HepG2 (cell line): ENCODE data around the gene PIGBOS1. TPM values are rescaled to one million over a fixed set of nuclear protein-coding genes. Genes with fewer than 3 reads are reported as not detected.

Experiments used
- ATAC-seq: fragments of 200-7000 bp; cut with Tn5 transposase; 3 replicates; pipeline ENCODE4 v1.9.1; 2020; ENCODE audit warnings: mild to moderate bottlenecking, moderate library complexity
- BruUV-seq: library from RNA; stranded (reverse); fragments of 400-500 nt; replicated peaks from 2 replicates; lab custom pipeline; 2021; lab: Mats Ljungman, UMichigan
- CTCF ChIA-PET: fragments of 300-600 bp; formaldehyde crosslinking; extraction: SDS; loops from one replicate; lab custom pipeline; 2021; ENCODE audit warnings: low total read pairs, inconsistent platforms, low intra/inter-chr PET ratio; lab: Yijun Ruan, JAX
- POLR2A ChIA-PET: fragments of 350-600 bp; sonication (Branson Sonifier 250); formaldehyde crosslinking; loops from one replicate; lab custom pipeline; 2020; ENCODE audit warnings: antibody characterized with exemption, inconsistent platforms; lab: Yijun Ruan, JAX
- DNase-seq: peaks from one replicate; pipeline ENCODE4 v3.0.0-alpha.2; 2015; ENCODE audit warnings: low spot score
- FAIRE-seq: peaks from 3 replicates; lab custom pipeline; 2011; peaks lifted over from hg19 to GRCh38; lab: Jason Lieb, UNC
- H2AFZ ChIP-seq: one replicate; pipeline ENCODE4 v1.6.1; 2011; ENCODE audit warnings: low read length, inconsistent platforms
- H3K27ac ChIP-seq: fragments of 300-600 bp; 3 replicates; pipeline ENCODE4 v1.8.0; 2011; ENCODE audit warnings: mixed run types, mild to moderate bottlenecking, mixed read lengths, low read length, inconsistent platforms; ENCODE audit not compliant: insufficient read depth; ENCODE audit errors: extremely low read length
- H3K27me3 ChIP-seq, 2 experiments: fragments of 200-600 bp in 1 of 2; 2 replicates in 1 of 2; 3 replicates in 1 of 2; pipeline versions ENCODE4 v1.6.0 to v1.8.0; 2011; ENCODE audit warnings: low read length in 2 of 2, mild to moderate bottlenecking in 2 of 2, moderate library complexity in 2 of 2, inconsistent platforms in 1 of 2; ENCODE audit not compliant: insufficient read depth in 2 of 2, control insufficient read depth in 1 of 2
- H3K36me3 ChIP-seq, 2 experiments: fragments of 200-600 bp in 1 of 2; replicated peaks in 1 of 2; 2 replicates in 1 of 2; 3 replicates in 1 of 2; pipeline versions ENCODE4 v1.5.1 to v1.8.0; 2011; ENCODE audit warnings: low read length in 2 of 2, inconsistent platforms in 1 of 2; ENCODE audit not compliant: insufficient read depth in 2 of 2, control insufficient read depth in 1 of 2
- H3K4me1 ChIP-seq: 2 replicates; pipeline ENCODE4 v1.5.1; 2012; ENCODE audit warnings: low read length, inconsistent platforms; ENCODE audit not compliant: insufficient read depth
- H3K4me2 ChIP-seq: 2 replicates; pipeline ENCODE4 v1.6.0; 2011; ENCODE audit warnings: low read depth, low read length, inconsistent platforms
- H3K4me3 ChIP-seq, 3 experiments: fragments of 200-600 bp in 1 of 3; sonication (generic), shearing (Covaris generic) in 1 of 3; replicated peaks in 1 of 3; 2 replicates each; pipeline ENCODE4 v1.5.1; 2011 to 2016; ENCODE audit warnings: low read length in 3 of 3, inconsistent platforms in 2 of 3, low read depth in 2 of 3, mild to moderate bottlenecking in 2 of 3, control low read depth in 1 of 3, mixed read lengths in 1 of 3; ENCODE audit not compliant: insufficient read depth in 1 of 3
- H3K79me2 ChIP-seq: one replicate; pipeline ENCODE4 v1.6.1; 2011; ENCODE audit warnings: low read length, inconsistent platforms; ENCODE audit not compliant: insufficient read depth
- H3K9ac ChIP-seq: 2 replicates; pipeline ENCODE4 v1.6.0; 2011; ENCODE audit warnings: mild to moderate bottlenecking, low read depth, low read length, inconsistent platforms; ENCODE audit not compliant: insufficient read depth
- H3K9me3 ChIP-seq: 2 replicates; pipeline ENCODE4 v1.5.1; 2012; ENCODE audit warnings: mild to moderate bottlenecking, low read length
- H4K20me1 ChIP-seq: 2 replicates; pipeline ENCODE4 v1.6.0; 2011; ENCODE audit warnings: inconsistent platforms, mild to moderate bottlenecking, low read length, moderate library complexity; ENCODE audit not compliant: insufficient read depth
- MAF1 ChIP-seq: sonication (generic); formaldehyde crosslinking; IDR thresholded peaks from 2 replicates; pipeline ENCODE4 v1.5.0; 2020; ENCODE audit warnings: missing genetic modification reagents, borderline replicate concordance
- NFE2L1 ChIP-seq: sonication (generic); formaldehyde crosslinking; IDR thresholded peaks from 2 replicates; pipeline ENCODE4 v1.4.0; 2020; ENCODE audit warnings: missing genetic modification reagents, mild to moderate bottlenecking, borderline replicate concordance
- PPARG ChIP-seq: conservative IDR thresholded peaks from 2 replicates; pipeline ENCODE4 v1.6.1; 2016; ENCODE audit warnings: missing biosample characterization, missing genetic modification reagents
- ZFP1 ChIP-seq: IDR thresholded peaks from 2 replicates; pipeline ENCODE4 v1.6.1; 2016
- ZNF260 ChIP-seq: sonication (generic); formaldehyde crosslinking; IDR thresholded peaks from 2 replicates; pipeline ENCODE4 v1.4.0; 2020; ENCODE audit warnings: missing genetic modification reagents, low read depth, mild to moderate bottlenecking, borderline replicate concordance
- ZNF557 ChIP-seq: sonication (generic); formaldehyde crosslinking; IDR thresholded peaks from 2 replicates; pipeline ENCODE4 v1.4.0; 2020; ENCODE audit warnings: missing genetic modification reagents
- ZNF615 ChIP-seq: sonication (generic); formaldehyde crosslinking; IDR thresholded peaks from 2 replicates; pipeline ENCODE4 v1.5.0; 2020; ENCODE audit warnings: mild to moderate bottlenecking, missing genetic modification reagents, borderline replicate concordance
- WGBS: methylation state at CpG from one replicate; pipeline ENCODE4 v1.1.6; 2017; ENCODE audit warnings: low lambda C conversion rate; 5-methylcytosine and 5-hydroxymethylcytosine counted together
- in situ Hi-C: cut with HindIII; loops from 2 replicates; pipeline ENCODE4 v1.10.0; 2017; ENCODE audit warnings: low pct_unique_long_range_greater_than_20kb; ENCODE audit not compliant: extremely low pct_ligation_motif_present
- intact Hi-C: fragments of 100-400 bp; cut with micrococcal nuclease; formaldehyde crosslinking; loops from one replicate; pipeline ENCODE4 v1.10.0; 2022; ENCODE audit not compliant: unreplicated experiment
- polyA plus RNA-seq, 8 experiments: library from polyadenylated mRNA; depleted of rRNA in 3 of 8; stranded (reverse) in 7 of 8; unstranded in 1 of 8; fragments of >200 nt; fragmentation: Illumina TruSeq in 4 of 8; extraction: Trizol in 4 of 8; gene quantifications; 2 replicates each; pipeline versions ENCODE4 v1.2.1 to v1.2.3, GENCODE V29; 2011 to 2016; ENCODE audit warnings: low read depth in 4 of 8, missing spikeins in 1 of 8, mixed read lengths in 1 of 8; ENCODE audit not compliant: insufficient read depth in 1 of 8
- total RNA-seq, 5 experiments: library from RNA; depleted of rRNA; stranded (reverse); fragments of >200 nt; fragmentation: Illumina TruSeq; extraction: Trizol; gene quantifications; 2 replicates each; pipeline ENCODE4 v1.2.3, GENCODE V29; 2016; ENCODE audit warnings: low read depth in 1 of 5
- TF ChIP-seq, protein P1 (sequence below): sonication (generic); formaldehyde crosslinking; IDR thresholded peaks from 2 replicates; pipeline ENCODE4 v1.8.1; 2022; ENCODE audit warnings: low read depth, mild to moderate bottlenecking, missing genetic modification reagents
- TF ChIP-seq, protein P2 (sequence below): sonication (generic); formaldehyde crosslinking; IDR thresholded peaks from 2 replicates; pipeline ENCODE4 v1.5.0; 2020; ENCODE audit warnings: missing genetic modification reagents, mild to moderate bottlenecking, borderline replicate concordance
- TF ChIP-seq, protein P3 (sequence below), 2 experiments: sonication (generic) in 1 of 2; formaldehyde crosslinking in 1 of 2; IDR thresholded peaks; 2 replicates each; pipeline versions ENCODE4 v1.4.0 to v1.6.1; 2018 to 2020; ENCODE audit warnings: missing genetic modification reagents in 2 of 2, borderline replicate concordance in 1 of 2, low read depth in 1 of 2, mild to moderate bottlenecking in 1 of 2, missing biosample characterization in 1 of 2
- TF ChIP-seq, protein P4 (sequence below): sonication (generic); formaldehyde crosslinking; IDR thresholded peaks from 2 replicates; pipeline ENCODE4 v1.8.0; 2022; ENCODE audit warnings: missing genetic modification reagents, mild to moderate bottlenecking, borderline replicate concordance

Gene PIGBOS1
- total and polyA plus RNA-seq, 2 of the 13 experiments (the other 11 are each of a cell fraction or from before 2014, with no cell fraction given), result 14.8 to 22.1 TPM

DNA sequence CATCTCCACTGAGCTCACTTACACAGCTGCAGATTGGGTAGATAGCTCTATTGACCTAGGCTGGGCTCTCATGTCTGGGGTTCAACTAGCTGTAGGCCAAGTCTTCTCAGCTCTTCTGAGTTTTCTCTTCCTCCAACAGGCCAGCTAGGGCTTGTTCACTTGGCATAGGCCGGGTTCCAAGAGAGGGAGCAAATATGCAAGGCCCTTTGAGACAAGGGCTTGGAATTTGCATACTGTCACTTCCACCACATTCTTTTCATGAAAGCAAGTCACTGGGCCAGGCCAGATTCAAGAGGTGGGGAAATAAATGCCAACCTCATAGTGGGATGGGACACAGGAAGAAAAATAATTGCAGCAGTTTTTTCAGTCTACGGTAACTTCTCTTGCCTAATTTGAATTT lies 25.3 kb upstream of the PIGBOS1 start:
- Histone ChIP-seq H3K9ac (no peak overlapping the region), H3K36me3 (0 out of 5 replicates have a peak, but pooled peaks cover 0 to 6% of the 10 kb centered on the region in 2 experiments), H3K79me2 (no peaks in the 10 kb centered on the region), H3K4me1 (no peaks in the 10 kb centered on the region), H4K20me1 (no peaks in the 10 kb centered on the region), H3K9me3 (no peaks in the 10 kb centered on the region), H2AFZ (no peak overlapping the region), H3K4me3 (no peak overlapping the region), H3K4me2 (no peak overlapping the region), H3K27me3 (no peaks in the 10 kb centered on the region), H3K27ac (no peak overlapping the region)
- TF ChIP-seq MAF1 (CRISPR knock-in tag), result no peak
- TF ChIP-seq, protein P1, sequence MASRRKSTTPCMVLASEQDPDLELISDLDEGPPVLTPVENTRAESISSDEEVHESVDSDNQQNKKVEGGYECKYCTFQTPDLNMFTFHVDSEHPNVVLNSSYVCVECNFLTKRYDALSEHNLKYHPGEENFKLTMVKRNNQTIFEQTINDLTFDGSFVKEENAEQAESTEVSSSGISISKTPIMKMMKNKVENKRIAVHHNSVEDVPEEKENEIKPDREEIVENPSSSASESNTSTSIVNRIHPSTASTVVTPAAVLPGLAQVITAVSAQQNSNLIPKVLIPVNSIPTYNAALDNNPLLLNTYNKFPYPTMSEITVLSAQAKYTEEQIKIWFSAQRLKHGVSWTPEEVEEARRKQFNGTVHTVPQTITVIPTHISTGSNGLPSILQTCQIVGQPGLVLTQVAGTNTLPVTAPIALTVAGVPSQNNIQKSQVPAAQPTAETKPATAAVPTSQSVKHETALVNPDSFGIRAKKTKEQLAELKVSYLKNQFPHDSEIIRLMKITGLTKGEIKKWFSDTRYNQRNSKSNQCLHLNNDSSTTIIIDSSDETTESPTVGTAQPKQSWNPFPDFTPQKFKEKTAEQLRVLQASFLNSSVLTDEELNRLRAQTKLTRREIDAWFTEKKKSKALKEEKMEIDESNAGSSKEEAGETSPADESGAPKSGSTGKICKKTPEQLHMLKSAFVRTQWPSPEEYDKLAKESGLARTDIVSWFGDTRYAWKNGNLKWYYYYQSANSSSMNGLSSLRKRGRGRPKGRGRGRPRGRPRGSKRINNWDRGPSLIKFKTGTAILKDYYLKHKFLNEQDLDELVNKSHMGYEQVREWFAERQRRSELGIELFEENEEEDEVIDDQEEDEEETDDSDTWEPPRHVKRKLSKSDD (CRISPR knock-in tag), result no peak
- no peak for TF ChIP-seq PPARG (CRISPR knock-in tag)
- TF ChIP-seq, protein P2, sequence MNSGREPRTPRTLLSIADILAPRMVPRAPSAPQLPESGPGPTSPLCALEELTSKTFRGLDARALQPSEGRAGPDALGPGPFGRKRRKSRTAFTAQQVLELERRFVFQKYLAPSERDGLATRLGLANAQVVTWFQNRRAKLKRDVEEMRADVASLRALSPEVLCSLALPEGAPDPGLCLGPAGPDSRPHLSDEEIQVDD, result no peak
- TF ChIP-seq ZNF615 (CRISPR knock-in tag), result no peak
- TF ChIP-seq NFE2L1 (CRISPR knock-in tag), result no peak
- TF ChIP-seq ZNF260 (CRISPR knock-in tag), result no peak
- TF ChIP-seq, protein P3, sequence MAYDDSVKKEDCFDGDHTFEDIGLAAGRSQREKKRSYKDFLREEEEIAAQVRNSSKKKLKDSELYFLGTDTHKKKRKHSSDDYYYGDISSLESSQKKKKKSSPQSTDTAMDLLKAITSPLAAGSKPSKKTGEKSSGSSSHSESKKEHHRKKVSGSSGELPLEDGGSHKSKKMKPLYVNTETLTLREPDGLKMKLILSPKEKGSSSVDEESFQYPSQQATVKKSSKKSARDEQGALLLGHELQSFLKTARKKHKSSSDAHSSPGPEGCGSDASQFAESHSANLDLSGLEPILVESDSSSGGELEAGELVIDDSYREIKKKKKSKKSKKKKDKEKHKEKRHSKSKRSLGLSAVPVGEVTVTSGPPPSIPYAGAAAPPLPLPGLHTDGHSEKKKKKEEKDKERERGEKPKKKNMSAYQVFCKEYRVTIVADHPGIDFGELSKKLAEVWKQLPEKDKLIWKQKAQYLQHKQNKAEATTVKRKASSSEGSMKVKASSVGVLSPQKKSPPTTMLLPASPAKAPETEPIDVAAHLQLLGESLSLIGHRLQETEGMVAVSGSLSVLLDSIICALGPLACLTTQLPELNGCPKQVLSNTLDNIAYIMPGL (CRISPR knock-in tag; IDR thresholded peaks at IDR 0.05; ENCODE audit: borderline replicate concordance in 1 of 2, low read depth in 1 of 2), result no peak
- TF ChIP-seq ZFP1 (CRISPR knock-in tag), result no peak
- TF ChIP-seq ZNF557 (CRISPR knock-in tag), result no peak
- TF ChIP-seq, protein P4, sequence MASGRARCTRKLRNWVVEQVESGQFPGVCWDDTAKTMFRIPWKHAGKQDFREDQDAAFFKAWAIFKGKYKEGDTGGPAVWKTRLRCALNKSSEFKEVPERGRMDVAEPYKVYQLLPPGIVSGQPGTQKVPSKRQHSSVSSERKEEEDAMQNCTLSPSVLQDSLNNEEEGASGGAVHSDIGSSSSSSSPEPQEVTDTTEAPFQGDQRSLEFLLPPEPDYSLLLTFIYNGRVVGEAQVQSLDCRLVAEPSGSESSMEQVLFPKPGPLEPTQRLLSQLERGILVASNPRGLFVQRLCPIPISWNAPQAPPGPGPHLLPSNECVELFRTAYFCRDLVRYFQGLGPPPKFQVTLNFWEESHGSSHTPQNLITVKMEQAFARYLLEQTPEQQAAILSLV (CRISPR knock-in tag), result no peak
- in situ Hi-C loops, result no loop called here
- intact Hi-C loops, result no loop called here
- DNase-seq (no peak), FAIRE-seq (no peak), ATAC-seq (no peak)
- POLR2A ChIA-PET, result no interaction called here
- BruUV-seq, result no TSS peak
- CTCF ChIA-PET, result no interaction called here
- WGBS, result 91% methylated on average over 2 of the region's 2 CpGs
